GM12878 (cell line): ENCODE measurements around the gene SCUBE2. TPM values are rescaled to one million over a fixed set of nuclear protein-coding genes. Genes with fewer than 3 reads are reported as not detected.

Source experiments
- ATAC-seq: fragments of 200-7000 bp; cut with Tn5 transposase; 3 replicates; pipeline ENCODE4 v1.9.1; 2020; ENCODE audit warnings: mild to moderate bottlenecking, moderate library complexity
- BruUV-seq: library from RNA; stranded (reverse); fragments of 400-500 nt; replicated peaks from 2 replicates; lab custom pipeline; 2021; lab: Mats Ljungman, UMichigan
- CTCF ChIA-PET: fragments of 300-600 bp; sonication (Branson Sonifier 250); formaldehyde crosslinking; extraction: SDS; loops from one replicate; lab custom pipeline; 2021; ENCODE audit warnings: inconsistent platforms; lab: Yijun Ruan, JAX
- POLR2A ChIA-PET: fragments of 350-600 bp; formaldehyde crosslinking; extraction: SDS; loops from one replicate; lab custom pipeline; 2021; ENCODE audit warnings: inconsistent platforms; lab: Charles Lee
- RAD21 ChIA-PET: fragments of 300-600 bp; sonication (Branson Sonifier 250); formaldehyde crosslinking; loops from one replicate; lab custom pipeline; 2023; ENCODE audit warnings: antibody characterized with exemption; ENCODE audit not compliant: unreplicated experiment; lab: Charles Lee
- SMC1A ChIA-PET: fragments of 300-600 bp; sonication (Branson Sonifier 250); formaldehyde crosslinking; loops from one replicate; lab custom pipeline; 2023; ENCODE audit not compliant: unreplicated experiment, uncharacterized antibody; lab: Charles Lee
- DNase-seq: peaks from one replicate; pipeline ENCODE4 v3.0.0-alpha.2; 2011; ENCODE audit warnings: low read depth, low spot score
- FAIRE-seq: peaks from 3 replicates; lab custom pipeline; 2011; peaks lifted over from hg19 to GRCh38; lab: Jason Lieb, UNC
- H2AFZ ChIP-seq: 2 replicates; pipeline ENCODE4 v1.6.0; 2011; ENCODE audit warnings: low read depth, low read length, control low read depth; ENCODE audit not compliant: control insufficient read depth
- H3K27ac ChIP-seq: 2 replicates; pipeline ENCODE4 v1.5.1; 2011; ENCODE audit warnings: control low read depth; ENCODE audit not compliant: control insufficient read depth, insufficient read depth
- H3K27me3 ChIP-seq, 2 experiments: replicated peaks in 1 of 2; 2 replicates each; pipeline versions ENCODE4 v1.6.0 to v1.6.1; 2011; ENCODE audit warnings: low read length in 1 of 2; ENCODE audit not compliant: control insufficient read depth in 2 of 2, insufficient read depth in 2 of 2
- H3K36me3 ChIP-seq, 2 experiments: 2 replicates each; pipeline ENCODE4 v1.5.1; 2011; ENCODE audit warnings: low read length in 1 of 2; ENCODE audit not compliant: control insufficient read depth in 2 of 2, insufficient read depth in 2 of 2
- H3K4me1 ChIP-seq: 2 replicates; pipeline ENCODE4 v1.6.1; 2011; ENCODE audit warnings: mild to moderate bottlenecking, low read length, moderate library complexity, mixed read lengths; ENCODE audit not compliant: control insufficient read depth, insufficient read depth
- H3K4me2 ChIP-seq: 2 replicates; pipeline ENCODE4 v1.6.0; 2011; ENCODE audit warnings: control low read depth; ENCODE audit not compliant: control insufficient read depth, insufficient read depth
- H3K4me3 ChIP-seq: fragments of 200-600 bp; sonication (generic); 2 replicates; pipeline ENCODE4 v1.5.1; 2016
- H3K79me2 ChIP-seq: 2 replicates; pipeline ENCODE4 v1.6.0; 2011; ENCODE audit warnings: low read length; ENCODE audit not compliant: control insufficient read depth, insufficient read depth
- H3K9ac ChIP-seq: 2 replicates; pipeline ENCODE4 v1.8.0; 2011; ENCODE audit warnings: low read length, control low read depth, mixed read lengths; ENCODE audit not compliant: control insufficient read depth, insufficient read depth
- H3K9me3 ChIP-seq: replicated peaks from 3 replicates; pipeline ENCODE4 v1.5.1; 2011; ENCODE audit warnings: mild to moderate bottlenecking, low read length; ENCODE audit not compliant: control insufficient read depth, insufficient read depth
- H4K20me1 ChIP-seq: 2 replicates; pipeline ENCODE4 v1.6.0; 2011; ENCODE audit not compliant: control insufficient read depth, insufficient read depth
- ATF7 ChIP-seq: fragments of 450-650 bp; IDR thresholded peaks from 2 replicates; pipeline ENCODE4 v1.6.1; 2016; ENCODE audit warnings: low read depth, mild to moderate bottlenecking
- BRCA1 ChIP-seq: IDR thresholded peaks from 2 replicates; pipeline ENCODE4 v1.6.1; 2011; ENCODE audit warnings: low read depth, low read length, improper control_type of control experiment
- CEBPB ChIP-seq, 2 experiments: fragments of 150-350 bp in 1 of 2; IDR thresholded peaks; 2 replicates each; pipeline ENCODE4 v1.6.1; 2012 to 2014; ENCODE audit warnings: low read depth in 2 of 2, low read length in 2 of 2, borderline replicate concordance in 1 of 2, inconsistent platforms in 1 of 2
- CUX1 ChIP-seq: IDR thresholded peaks from 2 replicates; pipeline ENCODE4 v1.6.1; 2012; ENCODE audit warnings: improper control_type of control experiment, low read depth, low read length; ENCODE audit not compliant: insufficient replicate concordance
- FOXK2 ChIP-seq: fragments of 450-650 bp; IDR thresholded peaks from 2 replicates; pipeline ENCODE4 v1.6.1; 2017; ENCODE audit warnings: mild to moderate bottlenecking, moderate library complexity
- HSF1 ChIP-seq: fragments of 150-350 bp; IDR thresholded peaks from 2 replicates; pipeline ENCODE4 v1.6.1; 2014; ENCODE audit warnings: mild to moderate bottlenecking, low read depth, low read length
- IKZF1 ChIP-seq: fragments of 450-650 bp; conservative IDR thresholded peaks from 2 replicates; pipeline ENCODE4 v1.6.1; 2017; ENCODE audit warnings: antibody characterized with exemption, mild to moderate bottlenecking
- KDM1A ChIP-seq: fragments of 200-600 bp; sonication (generic); IDR thresholded peaks from 2 replicates; pipeline ENCODE4 v1.6.1; 2016; ENCODE audit warnings: borderline replicate concordance
- KLF5 ChIP-seq: fragments of 450-650 bp; IDR thresholded peaks from 2 replicates; pipeline ENCODE4 v1.6.1; 2014; ENCODE audit warnings: mild to moderate bottlenecking; ENCODE audit not compliant: partially characterized antibody
- MEF2A ChIP-seq: IDR thresholded peaks from 2 replicates; pipeline ENCODE4 v1.6.1; 2011; ENCODE audit warnings: low read depth, mild to moderate bottlenecking, low read length, moderate library complexity; ENCODE audit not compliant: insufficient read depth
- MEF2B ChIP-seq: fragments of 450-650 bp; IDR thresholded peaks from 2 replicates; pipeline ENCODE4 v1.6.1; 2018; ENCODE audit warnings: mild to moderate bottlenecking, moderate library complexity; ENCODE audit not compliant: partially characterized antibody, poor library complexity, severe bottlenecking
- MYB ChIP-seq: fragments of 150-350 bp; IDR thresholded peaks from 2 replicates; pipeline ENCODE4 v1.6.1; 2014; ENCODE audit warnings: mild to moderate bottlenecking, low read depth, low read length, borderline replicate concordance
- NR2C1 ChIP-seq: fragments of 450-650 bp; IDR thresholded peaks from 2 replicates; pipeline ENCODE4 v1.6.1; 2017; ENCODE audit warnings: antibody characterized with exemption, mild to moderate bottlenecking, moderate library complexity
- RB1 ChIP-seq: fragments of 450-650 bp; formaldehyde crosslinking; IDR thresholded peaks from 2 replicates; pipeline ENCODE4 v1.6.1; 2017; ENCODE audit warnings: mild to moderate bottlenecking, borderline replicate concordance
- RELA ChIP-seq: fragments of 450-650 bp; IDR thresholded peaks from 2 replicates; pipeline ENCODE4 v1.8.0; 2014; ENCODE audit warnings: borderline replicate concordance; ENCODE audit not compliant: partially characterized antibody
- SIX5 ChIP-seq: IDR thresholded peaks from 2 replicates; pipeline ENCODE4 v1.6.1; 2011; ENCODE audit warnings: mild to moderate bottlenecking, low read depth, low read length, moderate library complexity; ENCODE audit not compliant: severe bottlenecking
- SMAD5 ChIP-seq: IDR thresholded peaks from 2 replicates; pipeline ENCODE4 v1.6.1; 2016; ENCODE audit warnings: antibody characterized with exemption, low read depth
- STAT1 ChIP-seq: fragments of 450-650 bp; conservative IDR thresholded peaks from 2 replicates; pipeline ENCODE4 v1.6.1; 2014; ENCODE audit warnings: antibody characterized with exemption, mild to moderate bottlenecking
- ZNF207 ChIP-seq: fragments of 450-650 bp; IDR thresholded peaks from 2 replicates; pipeline ENCODE4 v1.6.1; 2014; ENCODE audit warnings: antibody characterized with exemption, mild to moderate bottlenecking, borderline replicate concordance
- ZNF384 ChIP-seq: IDR thresholded peaks from 2 replicates; pipeline ENCODE4 v1.6.1; 2012; ENCODE audit warnings: low read depth, mild to moderate bottlenecking, low read length, improper control_type of control experiment, borderline replicate concordance
- WGBS: methylation state at CpG from one replicate; pipeline ENCODE4 v1.1.6; 2016; ENCODE audit warnings: low lambda C conversion rate; ENCODE audit not compliant: insufficient replicate concordance, insufficient coverage; ENCODE audit errors: missing lambda C conversion rate; 5-methylcytosine and 5-hydroxymethylcytosine counted together
- in situ Hi-C: fragments of 300-500 bp; cut with MboI; formaldehyde crosslinking; loops from 9 replicates; pipeline ENCODE4 v1.14.3; 2018; ENCODE audit warnings: mixed read lengths
- intact Hi-C: fragments of 100-400 bp; cut with micrococcal nuclease; formaldehyde crosslinking; loops from one replicate; pipeline ENCODE4 v1.14.2; 2022; ENCODE audit not compliant: unreplicated experiment
- polyA plus RNA-seq, 11 experiments: library from polyadenylated mRNA; depleted of rRNA in 4 of 11; unstranded in 6 of 11; stranded (reverse) in 5 of 11; fragments of >200 nt; fragmentation: Nextera tagmentation in 4 of 11; fragmentation: Illumina TruSeq in 1 of 11; extraction: Ambion mirVana in 4 of 11; extraction: Trizol in 1 of 11; gene quantifications; 1 replicate in 1 of 11; 2 replicates in 10 of 11; pipeline versions ENCODE4 v1.2.1 to v1.2.3, GENCODE V29; 2011 to 2016; ENCODE audit warnings: inconsistent platforms in 2 of 11, missing spikeins in 2 of 11, low read depth in 1 of 11
- total RNA-seq, 4 experiments: library from RNA; depleted of rRNA in 3 of 4; stranded (reverse); fragments of >200 nt in 3 of 4; fragmentation: Illumina TruSeq in 1 of 4; extraction: Trizol in 1 of 4; gene quantifications; 2 replicates each; pipeline versions ENCODE4 v1.2.1 to v1.2.3, GENCODE V29; 2013 to 2021

SCUBE2 gene
- total and polyA plus RNA-seq, 10 of the 15 experiments (the other 5 are each of a cell fraction or from before 2014, with no cell fraction given) = 0.12 to 0.56 (median 0.31) TPM; not detected in 2

GRCh38 chr11:8997451-8997850 is 93.9 kb downstream of the SCUBE2 start:
- intact Hi-C loops = no loop called here
- Histone ChIP-seq H3K4me2 (no peak overlapping the region), H3K27ac (no peak overlapping the region), H3K36me3 (no peaks in the 10 kb centered on the region), H3K4me1 (no peaks in the 10 kb centered on the region), H3K9me3 (no peaks in the 10 kb centered on the region), H3K79me2 (no peaks in the 10 kb centered on the region), H3K27me3 (no peaks in the 10 kb centered on the region; a peak in 2 of 4 replicates), H4K20me1 (no peaks in the 10 kb centered on the region), H3K9ac (no peak overlapping the region), H3K4me3 (no peak overlapping the region), H2AFZ (no peak overlapping the region)
- DNase-seq = no peak
- TF ChIP-seq MEF2A (no peak), FOXK2 (no peak), IKZF1 (no peak), KDM1A (no peak), STAT1 (no peak), BRCA1 (no peak), RELA (no peak), SMAD5 (no peak), ATF7 (no peak), CEBPB (IDR thresholded peaks at IDR 0.05; ENCODE audit: borderline replicate concordance in 1 of 2, low read depth in 2 of 2, low read length in 2 of 2) (no peak), RB1 (no peak), SIX5 (no peak), MEF2B (no peak), HSF1 (no peak), CUX1 (no peak), MYB (no peak), NR2C1 (no peak), KLF5 (no peak), ZNF207 (no peak), ZNF384 (no peak)
- WGBS = 19% methylated on average over 3 of the region's 3 CpGs
- no peak for FAIRE-seq
- ChIA-PET RAD21 (no interaction called here), CTCF (interaction anchor here (0.6 to 1.6 kb wide), 3 partner anchors 19 to 752 kb away, joined by 3 to 7 read pairs (median 5); no protein-coding TSS in a partner anchor), POLR2A (no interaction called here), SMC1A (interaction anchor here (0.9 to 1.2 kb wide), 2 partner anchors 18 to 57 kb away, joined by 3 to 4 read pairs; no protein-coding TSS in a partner anchor)
- in situ Hi-C loops = no loop called here
- no peak for ATAC-seq
- BruUV-seq = no TSS peak
